Measurements from ENCODE around the gene SMIM38.

The SMIM38 gene

DNA sequence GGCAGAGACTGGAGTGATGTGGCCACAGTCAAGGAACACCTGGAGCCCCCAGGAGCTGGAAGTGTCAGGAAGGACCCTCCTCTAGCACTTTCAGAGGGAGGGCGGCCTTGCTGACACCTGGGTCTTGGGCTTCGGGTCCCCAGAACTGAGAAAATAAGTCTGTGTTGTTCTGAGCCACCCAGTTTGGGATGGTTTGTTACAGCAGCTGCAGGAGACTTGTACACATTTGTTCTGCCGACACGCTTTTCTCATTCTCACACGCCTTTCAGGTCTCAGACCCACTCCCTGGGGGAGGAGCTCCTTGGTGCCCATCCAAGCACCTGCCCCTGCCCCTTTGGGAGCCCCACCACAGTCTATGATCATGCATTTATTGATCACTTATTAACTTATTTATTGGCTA, 47.2 kb upstream of the SMIM38 start:
- H2BK12ac ChIP-seq (ENCODE audit: low read length) = no peak overlapping the region

DNA sequence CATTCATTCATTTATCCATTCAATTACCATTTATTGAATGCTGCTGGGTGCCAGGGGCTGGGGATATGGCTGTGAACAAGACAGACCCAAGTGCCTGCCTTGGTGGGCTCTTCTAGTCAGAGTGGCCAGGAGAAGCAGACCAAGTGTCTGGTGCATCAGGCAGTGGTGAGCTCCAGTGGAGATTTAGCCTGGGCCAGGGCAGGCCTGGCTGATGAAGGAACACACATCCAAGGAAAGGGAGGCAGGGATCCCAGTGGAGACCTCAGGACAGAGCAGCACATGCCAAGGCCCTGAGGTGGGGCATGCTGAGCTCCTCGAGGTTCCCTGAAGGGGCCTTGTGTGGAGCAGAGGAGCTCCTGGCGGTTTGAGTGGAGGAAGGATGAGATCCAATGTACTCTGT, 46.6 kb upstream of the SMIM38 start:
- no peak overlapping the region for H3K9ac ChIP-seq (ENCODE audit: low read length)
- no peak overlapping the region for H2AFZ ChIP-seq (ENCODE audit: insufficient read depth, low read length, poor library complexity)
- H3K27ac ChIP-seq (ENCODE audit: low read depth, low read length) = no peak overlapping the region
- H4K12ac ChIP-seq (ENCODE audit: low read depth, low read length) = no peak overlapping the region
- no peak overlapping the region for H3K23ac ChIP-seq (ENCODE audit: low read length)
- no peaks in the 10 kb centered on the region for H3K79me1 ChIP-seq (ENCODE audit: low read length)
- no peak overlapping the region for H4K91ac ChIP-seq (ENCODE audit: low read depth, low read length)
- no peak overlapping the region for H4K8ac ChIP-seq (ENCODE audit: low read depth, low read length)
- WGBS (ENCODE audit: extremely low coverage, insufficient coverage, insufficient read length) = no CpG with 5 or more reads among the region's 2 CpGs
- H3K4me1 ChIP-seq (ENCODE audit: control insufficient read depth in 1 of 2, insufficient read depth in 2 of 2, low read length in 2 of 2) = peaks cover 6 to 8% of the 10 kb centered on the region in 2 experiments
- no peak overlapping the region for H2BK12ac ChIP-seq (ENCODE audit: low read length)
- H3K18ac ChIP-seq (ENCODE audit: low read length) = no peak overlapping the region
- H3K36me3 ChIP-seq (ENCODE audit: control insufficient read depth in 1 of 2, insufficient read depth in 2 of 2, low read length in 2 of 2) = no peaks in the 10 kb centered on the region
- H2AK5ac ChIP-seq (ENCODE audit: low read length) = no peak overlapping the region
- no peaks in the 10 kb centered on the region for H3K27me3 ChIP-seq (ENCODE audit: insufficient read depth, low read length)
- no peak overlapping the region for H2BK120ac ChIP-seq (ENCODE audit: insufficient read depth, low read length, poor library complexity)
- H3K4me2 ChIP-seq (ENCODE audit: low read length) = no peak overlapping the region
- H3K4ac ChIP-seq (ENCODE audit: low read depth, low read length) = no peak overlapping the region
- no peaks in the 10 kb centered on the region for H3K79me2 ChIP-seq (ENCODE audit: control insufficient read depth, insufficient read depth, low read length, poor library complexity)
- DNase-seq = no peak
- no peak overlapping the region for H2BK5ac ChIP-seq (ENCODE audit: low read depth, low read length, poor library complexity)
- no peak overlapping the region for H3K4me3 ChIP-seq (ENCODE audit: low read depth, low read length)
- no peak overlapping the region for H3K14ac ChIP-seq (ENCODE audit: low read length)
- H3K9me3 ChIP-seq (ENCODE audit: insufficient read depth, low read depth, low read length) = peaks cover 3% of the 10 kb centered on the region

More for the DNA sequence above, 47.2 kb upstream of the SMIM38 start:
- H4K91ac ChIP-seq (ENCODE audit: low read depth, low read length) = no peak overlapping the region
- H3K4me1 ChIP-seq (ENCODE audit: control insufficient read depth in 1 of 2, insufficient read depth in 2 of 2, low read length in 2 of 2) = peaks cover 6 to 8% of the 10 kb centered on the region in 2 experiments
- H3K4ac ChIP-seq (ENCODE audit: low read depth, low read length) = no peak overlapping the region
- no peak overlapping the region for H3K23ac ChIP-seq (ENCODE audit: low read length)
- no peak overlapping the region for H2BK5ac ChIP-seq (ENCODE audit: low read depth, low read length, poor library complexity)
- no peak overlapping the region for H3K14ac ChIP-seq (ENCODE audit: low read length)
- no peak overlapping the region for H3K9ac ChIP-seq (ENCODE audit: low read length)
- H3K18ac ChIP-seq (ENCODE audit: low read length) = no peak overlapping the region
- no peaks in the 10 kb centered on the region for H3K36me3 ChIP-seq (ENCODE audit: control insufficient read depth in 1 of 2, insufficient read depth in 2 of 2, low read length in 2 of 2)
- H3K27me3 ChIP-seq (ENCODE audit: insufficient read depth, low read length) = no peaks in the 10 kb centered on the region
- no peak overlapping the region for H3K27ac ChIP-seq (ENCODE audit: low read depth, low read length)
- H3K79me2 ChIP-seq (ENCODE audit: control insufficient read depth, insufficient read depth, low read length, poor library complexity) = no peaks in the 10 kb centered on the region
- H3K4me3 ChIP-seq (ENCODE audit: low read depth, low read length) = no peak overlapping the region
- H2AFZ ChIP-seq (ENCODE audit: insufficient read depth, low read length, poor library complexity) = no peak overlapping the region
- DNase-seq = no peak
- H2BK120ac ChIP-seq (ENCODE audit: insufficient read depth, low read length, poor library complexity) = no peak overlapping the region
- no peak overlapping the region for H3K4me2 ChIP-seq (ENCODE audit: low read length)
- H3K9me3 ChIP-seq (ENCODE audit: insufficient read depth, low read depth, low read length) = peaks cover 3% of the 10 kb centered on the region
- H3K79me1 ChIP-seq (ENCODE audit: low read length) = no peaks in the 10 kb centered on the region
- H2AK5ac ChIP-seq (ENCODE audit: low read length) = no peak overlapping the region
- no peak overlapping the region for H4K8ac ChIP-seq (ENCODE audit: low read depth, low read length)
- no CpG with 5 or more reads among the region's 5 CpGs for WGBS (ENCODE audit: extremely low coverage, insufficient coverage, insufficient read length)
- H4K12ac ChIP-seq (ENCODE audit: low read depth, low read length) = no peak overlapping the region

DNA sequence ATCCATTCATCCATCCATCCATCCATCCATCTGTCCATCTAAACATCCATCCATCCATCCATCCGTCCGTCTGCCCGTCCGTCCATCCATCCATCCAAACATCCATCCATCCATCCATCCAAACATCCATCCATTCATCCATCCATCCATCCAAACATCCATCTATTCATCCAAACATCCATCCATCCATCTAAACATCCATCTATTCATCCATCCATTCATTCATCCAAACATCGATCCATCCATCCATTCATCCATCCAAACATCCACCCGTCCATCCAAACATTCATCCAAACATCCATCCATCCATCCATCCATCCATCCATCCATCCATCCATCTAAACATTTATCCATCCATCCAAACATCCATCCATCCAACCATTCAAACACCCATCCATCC, 45.3 kb upstream of the SMIM38 start:
- Histone ChIP-seq H4K91ac (ENCODE audit: low read depth, low read length) (no peak overlapping the region), H2BK12ac (ENCODE audit: low read length) (no peak overlapping the region), H3K36me3 (ENCODE audit: control insufficient read depth in 1 of 2, insufficient read depth in 2 of 2, low read length in 2 of 2) (no peaks in the 10 kb centered on the region), H3K79me1 (ENCODE audit: low read length) (no peaks in the 10 kb centered on the region), H3K4me3 (ENCODE audit: low read depth, low read length) (no peak overlapping the region), H2AFZ (ENCODE audit: insufficient read depth, low read length, poor library complexity) (no peak overlapping the region), H3K18ac (ENCODE audit: low read length) (no peak overlapping the region), H3K9me3 (ENCODE audit: insufficient read depth, low read depth, low read length) (peaks cover 3% of the 10 kb centered on the region), H2AK5ac (ENCODE audit: low read length) (no peak overlapping the region), H3K4ac (ENCODE audit: low read depth, low read length) (no peak overlapping the region), H2BK120ac (ENCODE audit: insufficient read depth, low read length, poor library complexity) (no peak overlapping the region), H4K12ac (ENCODE audit: low read depth, low read length) (no peak overlapping the region), H3K14ac (ENCODE audit: low read length) (no peak overlapping the region), H3K27me3 (ENCODE audit: insufficient read depth, low read length) (no peaks in the 10 kb centered on the region), H3K27ac (ENCODE audit: low read depth, low read length) (no peak overlapping the region), H3K23ac (ENCODE audit: low read length) (no peak overlapping the region), H3K9ac (ENCODE audit: low read length) (no peak overlapping the region), H3K4me2 (ENCODE audit: low read length) (no peak overlapping the region), H3K79me2 (ENCODE audit: control insufficient read depth, insufficient read depth, low read length, poor library complexity) (no peaks in the 10 kb centered on the region), H4K8ac (ENCODE audit: low read depth, low read length) (no peak overlapping the region), H2BK5ac (ENCODE audit: low read depth, low read length, poor library complexity) (no peak overlapping the region), H3K4me1 (ENCODE audit: control insufficient read depth in 1 of 2, insufficient read depth in 2 of 2, low read length in 2 of 2) (peaks cover 6 to 8% of the 10 kb centered on the region in 2 experiments)
- DNase-seq = no peak
- WGBS (ENCODE audit: extremely low coverage, insufficient coverage, insufficient read length) = 100% methylated on average over 6 of the region's 6 CpGs

DNA sequence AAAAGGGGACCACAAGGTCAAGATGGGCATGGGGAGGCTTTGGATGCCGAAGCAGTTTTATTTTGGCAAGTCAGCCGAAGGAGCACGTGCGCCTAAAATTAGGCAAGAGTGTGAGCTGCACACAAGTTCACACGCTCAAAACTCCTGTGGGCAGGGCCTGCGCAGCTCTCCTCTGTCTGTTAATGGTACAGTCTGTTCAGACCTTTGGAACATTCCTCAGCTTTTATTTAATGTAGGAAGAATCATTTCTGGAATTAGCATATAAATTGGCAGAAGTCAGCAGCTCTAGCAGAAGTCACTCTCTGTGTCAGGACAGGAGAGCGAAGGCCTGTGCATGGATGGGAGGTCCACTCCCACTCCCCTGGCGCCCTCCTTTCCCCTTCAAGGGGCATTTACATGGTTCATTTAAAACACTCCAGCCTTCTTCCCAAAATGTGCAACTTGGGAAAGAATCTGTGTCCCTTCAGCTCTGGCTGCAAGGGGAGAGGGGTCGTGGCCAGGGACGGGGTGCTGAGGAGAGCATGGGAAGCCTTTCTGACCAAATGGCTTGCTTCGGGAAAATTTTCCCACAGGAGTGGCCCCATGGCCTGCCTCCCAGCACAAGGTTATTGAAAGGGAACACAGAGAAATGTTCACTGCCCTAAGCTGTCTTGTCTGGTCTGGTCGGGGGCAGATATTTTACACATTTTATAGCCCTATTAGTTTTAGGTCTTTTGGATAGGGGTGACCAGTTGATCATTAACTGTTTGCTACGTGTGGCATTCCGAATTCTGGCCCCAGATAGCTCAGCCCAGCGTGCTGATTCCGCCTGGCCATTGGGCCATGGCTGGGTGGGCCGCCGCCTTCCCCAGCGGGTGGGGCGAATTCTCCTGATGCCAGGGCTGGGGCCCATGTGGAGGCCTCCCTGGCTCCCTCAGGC, 43.9 kb upstream of the SMIM38 start:
- Histone ChIP-seq H2BK120ac (ENCODE audit: insufficient read depth, low read length, poor library complexity) (no peak overlapping the region), H3K36me3 (ENCODE audit: control insufficient read depth in 1 of 2, insufficient read depth in 2 of 2, low read length in 2 of 2) (no peaks in the 10 kb centered on the region), H2AFZ (ENCODE audit: insufficient read depth, low read length, poor library complexity) (no peak overlapping the region), H3K4me1 (ENCODE audit: control insufficient read depth in 1 of 2, insufficient read depth in 2 of 2, low read length in 2 of 2) (peaks cover under 1 to 3% of the 10 kb centered on the region in 2 experiments), H2BK5ac (ENCODE audit: low read depth, low read length, poor library complexity) (no peak overlapping the region), H3K9me3 (ENCODE audit: insufficient read depth, low read depth, low read length) (peaks cover 3% of the 10 kb centered on the region), H3K18ac (ENCODE audit: low read length) (no peak overlapping the region), H2BK12ac (ENCODE audit: low read length) (no peak overlapping the region), H3K14ac (ENCODE audit: low read length) (no peak overlapping the region), H3K79me2 (ENCODE audit: control insufficient read depth, insufficient read depth, low read length, poor library complexity) (no peaks in the 10 kb centered on the region), H2AK5ac (ENCODE audit: low read length) (no peak overlapping the region), H3K79me1 (ENCODE audit: low read length) (no peaks in the 10 kb centered on the region), H3K4me2 (ENCODE audit: low read length) (no peak overlapping the region), H3K23ac (ENCODE audit: low read length) (no peak overlapping the region), H3K4me3 (ENCODE audit: low read depth, low read length) (no peak overlapping the region), H3K27ac (ENCODE audit: low read depth, low read length) (no peak overlapping the region), H3K27me3 (ENCODE audit: insufficient read depth, low read length) (no peaks in the 10 kb centered on the region), H3K9ac (ENCODE audit: low read length) (no peak overlapping the region), H3K4ac (ENCODE audit: low read depth, low read length) (no peak overlapping the region), H4K12ac (ENCODE audit: low read depth, low read length) (no peak overlapping the region), H4K8ac (ENCODE audit: low read depth, low read length) (no peak overlapping the region), H4K91ac (ENCODE audit: low read depth, low read length) (no peak overlapping the region)
- WGBS (ENCODE audit: extremely low coverage, insufficient coverage, insufficient read length) = no CpG with 5 or more reads among the region's 20 CpGs
- no peak for DNase-seq

Data from trophoblast cell (in vitro differentiated cells and primary cell).